SU-DHL-6 (cell line): ENCODE data around the gene PFN1.

Experiments used
- H2AFZ ChIP-seq: fragments of 200-600 bp; sonication (generic); 2 replicates; pipeline ENCODE4 v1.6.1; 2014; ENCODE audit warnings: low read depth, mild to moderate bottlenecking, moderate library complexity, mixed read lengths, antibody characterized with exemption, low read length; ENCODE audit not compliant: severe bottlenecking
- H3F3A ChIP-seq: fragments of 200-600 bp; shearing (Covaris generic); 2 replicates; pipeline ENCODE4 v1.6.0; 2016; ENCODE audit warnings: antibody characterized with exemption, mild to moderate bottlenecking; ENCODE audit not compliant: insufficient read depth
- H3K27ac ChIP-seq: fragments of 200-600 bp; sonication (generic); 2 replicates; pipeline ENCODE4 v1.5.1; 2016; ENCODE audit warnings: low read depth, mild to moderate bottlenecking, low read length, moderate library complexity, mixed read lengths
- H3K27me3 ChIP-seq: fragments of 200-600 bp; sonication (generic), shearing (Covaris generic); 2 replicates; pipeline ENCODE4 v1.6.0; 2014; ENCODE audit warnings: mild to moderate bottlenecking, low read length
- H3K36me3 ChIP-seq: fragments of 200-600 bp; sonication (generic); 2 replicates; pipeline ENCODE4 v1.6.1; 2014; ENCODE audit warnings: mild to moderate bottlenecking, low read length, mixed read lengths
- H3K4me2 ChIP-seq: fragments of 300-600, 200-600 bp; shearing (Covaris generic), sonication (generic); 2 replicates; pipeline ENCODE4 v1.6.0; 2014; ENCODE audit warnings: low read length, low read depth, mild to moderate bottlenecking; ENCODE audit not compliant: poor library complexity, severe bottlenecking
- H3K4me3 ChIP-seq: fragments of 200-600 bp; sonication (generic); 2 replicates; pipeline ENCODE4 v1.5.1; 2014; ENCODE audit warnings: antibody characterized with exemption, low read length, mild to moderate bottlenecking, mixed read lengths; ENCODE audit not compliant: insufficient read depth, poor library complexity, severe bottlenecking
- H3K79me2 ChIP-seq: fragments of 200-600 bp; sonication (generic); 2 replicates; pipeline ENCODE4 v1.6.1; 2014; ENCODE audit warnings: mild to moderate bottlenecking, low read length, moderate library complexity; ENCODE audit not compliant: insufficient read depth
- H3K9ac ChIP-seq: fragments of 200-600 bp; sonication (generic); 2 replicates; pipeline ENCODE4 v1.7.0; 2014; ENCODE audit warnings: mild to moderate bottlenecking, low read length
- H3K9me2 ChIP-seq: fragments of 200-600 bp; sonication (generic); replicated peaks from 2 replicates; pipeline ENCODE4 v1.6.1; 2014; ENCODE audit warnings: low read length; ENCODE audit not compliant: insufficient read depth
- H3K9me3 ChIP-seq: fragments of 200-600 bp; sonication (generic); 2 replicates; pipeline ENCODE4 v1.6.1; 2014; ENCODE audit warnings: low read length, mixed read lengths; ENCODE audit not compliant: insufficient read depth
- H4K20me1 ChIP-seq: fragments of 200-600 bp; sonication (generic); 2 replicates; pipeline ENCODE4 v1.6.1; 2014; ENCODE audit warnings: low read depth, mild to moderate bottlenecking, antibody characterized with exemption, low read length, moderate library complexity, mixed read lengths
- EZH2phosphoT487 ChIP-seq: fragments of 200-600 bp; sonication (generic), shearing (Covaris generic); conservative IDR thresholded peaks from 2 replicates; pipeline ENCODE4 v1.6.1; 2018; ENCODE audit warnings: mild to moderate bottlenecking, antibody characterized with exemption, low read length, moderate library complexity, mixed read lengths
- TF ChIP-seq, protein P1 (sequence below): fragments of 200-600 bp; sonication (generic); IDR thresholded peaks from one replicate; pipeline ENCODE4 v1.5.1; 2017; ENCODE audit warnings: antibody characterized with exemption, mild to moderate bottlenecking, low read length, moderate library complexity; ENCODE audit not compliant: insufficient read depth, poor library complexity, severe bottlenecking

Gene PFN1

DNA sequence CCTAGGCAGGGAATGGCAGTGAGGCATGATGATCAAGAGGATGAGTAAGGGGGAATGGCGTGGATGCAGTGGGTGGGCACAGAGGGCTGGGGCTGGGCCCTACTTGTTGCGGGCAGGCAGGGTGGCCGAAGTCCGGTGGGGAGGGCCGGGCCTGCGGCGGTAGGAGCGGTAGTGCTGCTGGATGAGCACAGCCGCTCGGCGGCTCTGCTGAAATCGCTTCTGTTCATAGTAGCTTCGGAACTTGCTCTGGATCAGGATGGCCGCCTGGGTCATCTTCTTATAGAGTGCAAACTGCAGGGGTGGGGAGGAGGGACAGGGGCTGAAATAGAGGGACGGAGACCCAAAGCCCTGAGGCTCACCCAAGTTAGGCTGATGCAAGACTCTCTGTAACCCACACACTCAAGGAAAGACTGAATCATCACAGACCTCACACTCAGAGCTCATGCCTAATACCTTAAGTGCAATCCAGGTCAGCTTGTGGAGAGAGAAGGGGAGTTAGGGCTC, 20.8 kb upstream of the PFN1 start:
- H3K4me3 ChIP-seq, result no peak overlapping the region
- no peaks in the 10 kb centered on the region for H3K9me2 ChIP-seq
- peak overlapping the region; percentile 92 for H3K4me2 ChIP-seq
- H3F3A ChIP-seq, result no peaks in the 10 kb centered on the region
- H3K79me2 ChIP-seq, result peaks cover 8% of the 10 kb centered on the region; the same call in 1 of the 2 replicates
- no peaks in the 10 kb centered on the region for H4K20me1 ChIP-seq
- no peak overlapping the region for H3K27ac ChIP-seq
- no peaks in the 10 kb centered on the region for H3K9me3 ChIP-seq
- H3K27me3 ChIP-seq, result no peaks in the 10 kb centered on the region
- no peak overlapping the region for H2AFZ ChIP-seq
- no peak overlapping the region for H3K9ac ChIP-seq
- TF ChIP-seq, protein P1, sequence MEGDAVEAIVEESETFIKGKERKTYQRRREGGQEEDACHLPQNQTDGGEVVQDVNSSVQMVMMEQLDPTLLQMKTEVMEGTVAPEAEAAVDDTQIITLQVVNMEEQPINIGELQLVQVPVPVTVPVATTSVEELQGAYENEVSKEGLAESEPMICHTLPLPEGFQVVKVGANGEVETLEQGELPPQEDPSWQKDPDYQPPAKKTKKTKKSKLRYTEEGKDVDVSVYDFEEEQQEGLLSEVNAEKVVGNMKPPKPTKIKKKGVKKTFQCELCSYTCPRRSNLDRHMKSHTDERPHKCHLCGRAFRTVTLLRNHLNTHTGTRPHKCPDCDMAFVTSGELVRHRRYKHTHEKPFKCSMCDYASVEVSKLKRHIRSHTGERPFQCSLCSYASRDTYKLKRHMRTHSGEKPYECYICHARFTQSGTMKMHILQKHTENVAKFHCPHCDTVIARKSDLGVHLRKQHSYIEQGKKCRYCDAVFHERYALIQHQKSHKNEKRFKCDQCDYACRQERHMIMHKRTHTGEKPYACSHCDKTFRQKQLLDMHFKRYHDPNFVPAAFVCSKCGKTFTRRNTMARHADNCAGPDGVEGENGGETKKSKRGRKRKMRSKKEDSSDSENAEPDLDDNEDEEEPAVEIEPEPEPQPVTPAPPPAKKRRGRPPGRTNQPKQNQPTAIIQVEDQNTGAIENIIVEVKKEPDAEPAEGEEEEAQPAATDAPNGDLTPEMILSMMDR, result no peak
- no peaks in the 10 kb centered on the region for H3K36me3 ChIP-seq

DNA sequence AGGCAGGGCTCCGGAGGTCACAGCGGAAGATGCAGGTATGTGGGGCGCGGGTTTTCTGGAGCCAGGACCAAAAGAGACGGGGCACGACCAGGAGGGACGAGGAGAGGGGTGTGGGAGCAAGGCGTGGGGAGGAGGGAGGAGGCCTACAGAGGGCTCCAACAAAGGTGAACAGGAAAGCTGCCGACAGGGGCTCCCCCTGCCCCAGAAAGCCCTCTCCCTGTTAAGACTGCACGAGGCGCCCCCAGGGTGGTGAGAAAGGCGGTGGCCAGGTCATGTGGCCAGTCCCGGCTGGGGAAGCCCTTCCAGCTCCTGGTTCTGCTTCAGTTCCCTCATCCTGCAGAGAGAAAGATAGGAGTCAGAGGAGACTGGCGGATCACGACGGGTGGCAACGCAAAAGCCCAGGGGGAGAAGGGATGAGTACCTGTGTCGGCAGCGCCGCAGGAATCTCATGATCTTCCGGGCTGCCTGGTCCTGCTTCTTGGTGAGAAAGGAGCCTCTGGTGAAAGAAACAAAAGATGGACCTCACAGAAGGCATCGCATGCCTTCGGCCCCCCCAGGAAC, 20.2 kb upstream of the PFN1 start:
- Histone ChIP-seq H3K27ac (peak overlapping the region; percentile 60), H3K4me2 (peak overlapping the region; percentile 92), H3K36me3 (no peaks in the 10 kb centered on the region), H3F3A (no peaks in the 10 kb centered on the region), H3K27me3 (no peaks in the 10 kb centered on the region), H3K9me2 (no peaks in the 10 kb centered on the region), H3K79me2 (peaks cover 8% of the 10 kb centered on the region; the same call in 1 of the 2 replicates), H3K9me3 (no peaks in the 10 kb centered on the region), H4K20me1 (no peaks in the 10 kb centered on the region), H3K4me3 (peak overlapping the region; percentile 63), H2AFZ (peak overlapping the region; percentile 68), H3K9ac (peak overlapping the region; percentile 81)
- TF ChIP-seq, protein P1, result no peak
- TF ChIP-seq EZH2phosphoT487, result no peak

DNA sequence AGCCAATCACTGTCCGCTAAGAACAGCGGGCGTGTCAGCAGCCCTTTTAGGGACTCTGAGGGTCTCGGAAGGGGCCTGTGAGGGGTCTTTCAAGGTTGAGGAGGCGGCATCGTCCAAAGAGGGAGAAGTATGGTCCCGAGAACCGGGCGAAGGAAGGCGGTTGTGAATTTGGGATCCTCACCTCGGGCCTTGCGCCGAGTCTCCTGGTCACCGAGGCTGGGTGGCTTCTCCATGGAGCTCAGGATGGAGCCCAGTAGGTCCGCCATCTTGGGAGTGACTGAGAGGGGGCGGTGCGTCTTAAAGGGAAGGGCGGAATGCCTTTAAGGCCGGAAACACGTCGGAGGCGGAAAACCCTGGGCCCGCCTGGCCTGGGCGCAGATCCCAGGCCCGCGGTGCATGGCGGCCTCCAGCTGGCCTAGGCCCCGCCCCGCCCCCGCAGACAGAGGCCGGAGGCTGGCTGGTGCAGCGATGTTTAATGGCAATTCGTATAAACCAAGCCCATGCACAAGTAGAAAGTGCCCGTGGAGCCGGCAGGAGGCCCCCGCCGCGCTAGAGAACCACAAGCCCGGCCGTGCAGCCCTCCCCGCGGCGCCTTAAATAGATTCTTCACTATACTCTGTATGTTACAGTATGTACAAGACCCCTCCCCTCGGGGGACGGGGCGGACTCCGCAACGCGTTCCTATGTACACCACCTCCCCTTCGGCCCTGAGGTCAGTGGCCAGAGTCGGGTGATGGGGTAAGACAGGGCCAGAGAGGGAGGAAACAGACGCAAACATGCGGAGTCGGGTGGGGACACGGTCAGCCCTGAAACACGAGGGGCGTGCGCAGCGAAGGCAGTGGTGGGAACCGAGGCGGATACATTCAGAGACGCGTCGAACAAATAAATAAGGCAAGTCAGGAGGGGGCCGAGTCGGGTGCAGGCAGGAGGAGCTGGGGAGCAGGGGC, 19.5 kb upstream of the PFN1 start, which contains the start of gene SPAG7:
Gene SPAG7 (minus strand): TSS at position 279 of the 947 bp plus-strand sequence. CDS start 13 bp downstream, at position 266.
- no peaks in the 10 kb centered on the region for H4K20me1 ChIP-seq
- H3K27ac ChIP-seq, result peak within 1 kb of the TSS; percentile 73
- no peaks in the 10 kb centered on the region for H3K9me2 ChIP-seq
- H3K4me3 ChIP-seq, result peak within 1 kb of the TSS; percentile 70
- H3K4me2 ChIP-seq, result peak within 1 kb of the TSS; percentile 92
- no peaks in the 10 kb centered on the region for H3K27me3 ChIP-seq
- H2AFZ ChIP-seq, result peak within 1 kb of the TSS; percentile 68
- TF ChIP-seq, protein P1, result no peak
- TF ChIP-seq EZH2phosphoT487, result no peak
- H3K9me3 ChIP-seq, result no peaks in the 10 kb centered on the region
- H3K79me2 ChIP-seq, result peaks cover 8% of the 10 kb centered on the region; the same call in 1 of the 2 replicates
- H3K36me3 ChIP-seq, result no peaks in the 10 kb centered on the region
- H3K9ac ChIP-seq, result peak within 1 kb of the TSS; percentile 81
- no peaks in the 10 kb centered on the region for H3F3A ChIP-seq
